A673 (cell line): ENCODE measurements around the gene MPZL1.

ENCODE experiments used
- CTCF ChIP-seq: fragments of 300-800, 200-600 bp; sonication (generic); conservative IDR thresholded peaks from 2 replicates; pipeline ENCODE4 v1.5.1; 2017; ENCODE audit warnings: low read depth, mild to moderate bottlenecking, antibody characterized with exemption, low read length, moderate library complexity, mixed read lengths
- EZH2 ChIP-seq: fragments of 200-600 bp; sonication (generic); IDR thresholded peaks from 2 replicates; pipeline ENCODE4 v1.6.1; 2017; ENCODE audit warnings: borderline replicate concordance, low read depth, mild to moderate bottlenecking, mixed read lengths, antibody characterized with exemption, low read length; ENCODE audit not compliant: poor library complexity, severe bottlenecking

- TF ChIP-seq CTCF, result no peak
- no peak for TF ChIP-seq EZH2
Measured at GRCh38 chr1:167697667-167698141, 24.1 kb upstream of the MPZL1 start.
